ENCODE results near the gene ELAVL4. TPM values are rescaled to one million over a fixed set of nuclear protein-coding genes. Genes with fewer than 3 reads are reported as not detected.

ELAVL4 gene
- total and polyA plus RNA-seq, 4 donors, result 0.02 to 0.51 TPM; not detected in 2

- H3K27ac ChIP-seq (ENCODE audit: low read depth in 1 of 2, low read length in 2 of 2), result no peak overlapping the region
- no peaks in the 10 kb centered on the region for H3K9me3 ChIP-seq (ENCODE audit: control insufficient read depth in 4 of 4, low read length in 3 of 4)
- no peak overlapping the region for H3K4me3 ChIP-seq (ENCODE audit: low read depth in 1 of 3, low read length in 3 of 3)
- H3K36me3 ChIP-seq (ENCODE audit: control insufficient read depth in 4 of 4, insufficient read depth in 3 of 4, low read depth in 1 of 4, low read length in 3 of 4), result no peaks in the 10 kb centered on the region
- H3K4me1 ChIP-seq (ENCODE audit: control insufficient read depth in 4 of 4, insufficient read depth in 4 of 4, low read length in 3 of 4), result no peaks in the 10 kb centered on the region
- TF ChIP-seq NR2F2 (IDR thresholded peaks at IDR 0.05) (no peak), REST (IDR thresholded peaks at IDR 0.05) (no peak), HNF4A (conservative IDR thresholded peaks at IDR 0.05) (no peak), YY1 (IDR thresholded peaks at IDR 0.05) (no peak), ZBTB33 (IDR thresholded peaks at IDR 0.05) (no peak)
- H3K27me3 ChIP-seq (ENCODE audit: control insufficient read depth in 4 of 4, insufficient read depth in 4 of 4, low read length in 3 of 4), result peaks cover 0 to 7% (median 0%) of the 10 kb centered on the region in 4 donors
- DNase-seq (ENCODE audit: low spot score), result no peak
- WGBS, result 14% methylated on average over 13 of the region's 13 CpGs
- no peak overlapping the region for H3K9ac ChIP-seq (ENCODE audit: low read depth in 1 of 2, low read length in 2 of 2)
These were observed 143.0 kb downstream of the ELAVL4 start for GRCh38 chr1:50251702-50252101.

GRCh38 chr1:50252196-50252595 is 143.5 kb downstream of the ELAVL4 start:
- no peak for DNase-seq (ENCODE audit: low spot score)
- Histone ChIP-seq H3K36me3 (ENCODE audit: control insufficient read depth in 4 of 4, insufficient read depth in 3 of 4, low read depth in 1 of 4, low read length in 3 of 4) (no peaks in the 10 kb centered on the region), H3K4me3 (ENCODE audit: low read depth in 1 of 3, low read length in 3 of 3) (no peak overlapping the region), H3K27me3 (ENCODE audit: control insufficient read depth in 4 of 4, insufficient read depth in 4 of 4, low read length in 3 of 4) (peaks cover 0 to 7% (median 0%) of the 10 kb centered on the region in 4 donors), H3K9ac (ENCODE audit: low read depth in 1 of 2, low read length in 2 of 2) (no peak overlapping the region), H3K4me1 (ENCODE audit: control insufficient read depth in 4 of 4, insufficient read depth in 4 of 4, low read length in 3 of 4) (no peaks in the 10 kb centered on the region), H3K27ac (ENCODE audit: low read depth in 1 of 2, low read length in 2 of 2) (no peak overlapping the region), H3K9me3 (ENCODE audit: control insufficient read depth in 4 of 4, low read length in 3 of 4) (no peaks in the 10 kb centered on the region)
- WGBS, result 70% methylated on average over 2 of the region's 2 CpGs
- TF ChIP-seq JUND (IDR thresholded peaks at IDR 0.05), result no peak
- no peak for TF ChIP-seq RAD21 (IDR thresholded peaks at IDR 0.05)
- no peak for TF ChIP-seq GABPA (IDR thresholded peaks at IDR 0.05 in 1 of 2, conservative IDR thresholded peaks at IDR 0.05 in 1 of 2)
- TF ChIP-seq FOXA2 (IDR thresholded peaks at IDR 0.05), result no peak
- TF ChIP-seq SP1 (IDR thresholded peaks at IDR 0.05), result no peak
- no peak for TF ChIP-seq TAF1 (conservative IDR thresholded peaks at IDR 0.05)
- no peak for TF ChIP-seq CTCF (IDR thresholded peaks at IDR 0.05; ENCODE audit: low read depth, low read length, missing input control)
- TF ChIP-seq FOXA1 (IDR thresholded peaks at IDR 0.05), result no peak
- no peak for TF ChIP-seq MAX (IDR thresholded peaks at IDR 0.05)
- no peak for TF ChIP-seq REST (IDR thresholded peaks at IDR 0.05)
- TF ChIP-seq ATF3 (IDR thresholded peaks at IDR 0.05), result no peak
- no peak for TF ChIP-seq HNF4G (IDR thresholded peaks at IDR 0.05)
- no peak for TF ChIP-seq HNF4A (conservative IDR thresholded peaks at IDR 0.05)
- TF ChIP-seq RXRA (IDR thresholded peaks at IDR 0.05), result no peak
- no peak for TF ChIP-seq ZBTB33 (IDR thresholded peaks at IDR 0.05)
- TF ChIP-seq YY1 (IDR thresholded peaks at IDR 0.05), result no peak
- TF ChIP-seq EGR1 (IDR thresholded peaks at IDR 0.05; ENCODE audit: low read depth in 2 of 2), result no peak
